DMS79 treated with DMSO at 0.1 percent for 48 hours (cell line): ENCODE data around the gene AP5B1.
"Not testable (repeated sequence)": the region's sequence is repeated elsewhere in the genome, so short reads cannot be mapped to it uniquely, and the experiment has no call there.

Experiments
- DNase-seq: peaks from one replicate; lab custom pipeline; 2025; lab: John Stamatoyannopoulos, UW

AP5B1 gene

DNA sequence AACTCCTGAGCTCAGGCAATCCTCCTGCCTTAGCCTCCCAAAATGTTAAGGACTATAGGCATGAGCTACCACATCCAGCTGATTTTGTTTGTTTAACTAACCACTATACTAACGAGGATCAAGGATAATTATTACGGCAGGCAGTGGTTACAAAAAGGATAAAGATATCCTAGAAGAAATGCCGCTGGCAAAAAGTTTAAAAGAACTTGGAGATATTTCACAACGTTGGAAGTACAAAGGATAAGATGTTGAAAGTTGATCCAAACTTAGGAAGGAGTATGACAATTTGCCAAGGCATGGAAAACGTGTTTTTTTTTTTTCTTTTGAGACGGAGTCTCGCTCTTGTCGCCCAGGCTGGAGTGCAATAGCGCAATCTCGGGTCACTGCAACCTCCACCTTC, 13.4 kb downstream of the AP5B1 start:
- DNase-seq = no peak

DNA sequence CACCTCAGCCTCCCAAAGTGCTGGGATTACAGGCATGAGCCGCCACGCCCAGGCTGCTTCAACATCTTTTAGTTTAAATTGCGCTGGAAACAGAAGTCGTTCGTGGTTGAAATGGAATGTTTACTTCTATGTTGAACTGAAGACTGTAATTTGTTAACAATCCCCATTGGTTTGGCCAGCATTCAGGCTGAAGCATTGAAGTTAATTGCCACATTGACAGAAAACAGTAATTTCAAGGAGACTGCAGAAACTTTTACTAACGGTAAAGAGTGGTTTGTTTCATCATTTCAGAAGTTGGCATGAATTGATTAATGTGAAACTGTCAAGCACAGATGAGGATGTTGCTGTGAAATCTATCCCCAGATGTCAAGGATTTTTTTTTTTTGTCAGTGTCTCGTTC, 14.2 kb downstream of the AP5B1 start:
- DNase-seq = no peak

DNA sequence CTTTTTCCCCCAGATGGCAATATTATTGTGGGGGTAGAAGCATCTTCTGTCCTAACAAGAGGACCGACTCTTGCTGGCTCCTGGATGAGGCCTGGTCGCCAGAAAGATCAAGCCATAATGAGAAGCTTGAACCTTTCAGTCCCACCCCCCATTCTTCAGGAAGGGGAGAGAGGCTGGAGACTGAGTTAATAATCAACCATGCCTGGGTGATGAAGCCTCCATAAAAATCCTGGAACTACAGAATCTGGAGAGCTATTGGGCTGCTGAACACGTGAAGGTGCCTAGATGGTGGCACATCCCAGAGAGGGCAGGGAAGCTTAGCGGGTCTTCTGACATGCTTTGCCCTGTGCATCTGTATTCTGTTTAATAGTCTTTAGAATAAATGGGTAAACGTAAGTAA, 16.3 kb downstream of the AP5B1 start:
- DNase-seq = no peak

DNA sequence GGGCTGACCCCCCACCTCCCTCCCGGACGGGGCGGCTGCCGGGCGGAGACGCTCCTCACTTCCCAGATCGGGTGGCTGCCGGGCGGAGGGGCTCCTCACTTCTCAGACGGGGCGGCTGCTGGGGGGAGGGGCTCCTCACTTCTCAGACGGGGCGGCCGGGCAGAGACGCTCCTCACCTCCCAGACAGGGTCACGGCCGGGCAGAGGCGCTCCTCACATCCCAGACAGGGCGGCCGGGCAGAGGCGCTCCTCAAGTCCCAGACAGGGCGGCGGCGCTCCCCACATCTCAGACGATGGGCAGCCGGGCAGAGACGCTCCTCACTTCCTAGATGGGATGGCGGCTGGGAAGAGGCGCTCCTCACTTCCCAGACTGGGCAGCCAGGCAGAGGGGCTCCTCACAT, 18.0 kb downstream of the AP5B1 start:
- not testable (repeated sequence) for DNase-seq

DNA sequence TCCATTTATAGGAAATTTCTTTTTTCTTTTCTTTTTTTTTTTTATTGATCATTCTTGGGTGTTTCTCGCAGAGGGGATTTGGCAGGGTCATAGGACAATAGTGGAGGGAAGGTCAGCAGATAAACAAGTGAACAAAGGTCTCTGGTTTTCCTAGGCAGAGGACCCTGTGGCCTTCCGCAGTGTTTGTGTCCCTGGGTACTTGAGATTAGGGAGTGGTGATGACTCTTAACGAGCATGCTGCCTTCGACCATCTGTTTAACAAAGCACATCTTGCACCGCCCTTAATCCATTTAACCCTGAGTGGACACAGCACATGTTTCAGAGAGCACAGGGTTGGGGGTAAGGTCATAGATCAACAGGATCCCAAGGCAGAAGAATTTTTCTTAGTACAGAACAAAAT, 18.6 kb downstream of the AP5B1 start:
- not testable (repeated sequence) for DNase-seq

DNA sequence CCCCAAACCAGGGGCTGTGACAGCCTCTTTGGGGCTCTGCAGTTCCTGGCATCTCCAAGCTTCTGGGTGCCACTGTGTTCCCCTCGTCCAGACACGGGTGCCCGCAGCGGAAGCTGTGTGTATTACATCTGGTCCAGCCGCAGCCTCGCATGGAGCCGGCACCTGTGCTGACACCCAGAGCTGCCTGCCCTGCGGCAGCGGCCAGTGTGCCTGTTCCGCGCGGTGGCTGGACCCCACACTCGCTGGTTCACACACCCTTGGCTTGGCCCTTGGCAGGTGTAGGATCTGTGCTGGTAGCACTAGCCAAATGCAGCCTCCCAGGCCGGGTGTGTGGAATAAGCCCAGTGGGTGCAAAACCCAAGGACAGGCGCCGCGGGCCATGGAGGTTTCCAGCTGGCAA, 35.7 kb downstream of the AP5B1 start:
- DNase-seq = no peak

DNA sequence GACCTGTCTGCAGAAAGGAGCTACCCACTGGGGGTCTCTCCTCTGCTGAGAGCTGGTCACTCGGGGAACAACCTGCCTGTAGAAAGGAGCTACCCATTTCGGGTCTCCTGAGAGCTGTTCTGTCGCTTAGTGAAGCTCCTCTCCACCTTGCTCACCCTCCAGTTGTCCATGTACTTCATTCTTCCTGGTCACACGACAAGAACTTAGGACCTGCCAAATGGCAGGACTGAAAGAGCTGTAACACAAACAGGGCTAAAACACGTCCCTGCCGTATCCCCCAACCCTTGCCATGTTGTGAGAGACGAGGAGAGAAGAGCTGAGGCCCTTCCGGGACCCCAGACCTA, 36.1 kb downstream of the AP5B1 start:
- no peak for DNase-seq

DNA sequence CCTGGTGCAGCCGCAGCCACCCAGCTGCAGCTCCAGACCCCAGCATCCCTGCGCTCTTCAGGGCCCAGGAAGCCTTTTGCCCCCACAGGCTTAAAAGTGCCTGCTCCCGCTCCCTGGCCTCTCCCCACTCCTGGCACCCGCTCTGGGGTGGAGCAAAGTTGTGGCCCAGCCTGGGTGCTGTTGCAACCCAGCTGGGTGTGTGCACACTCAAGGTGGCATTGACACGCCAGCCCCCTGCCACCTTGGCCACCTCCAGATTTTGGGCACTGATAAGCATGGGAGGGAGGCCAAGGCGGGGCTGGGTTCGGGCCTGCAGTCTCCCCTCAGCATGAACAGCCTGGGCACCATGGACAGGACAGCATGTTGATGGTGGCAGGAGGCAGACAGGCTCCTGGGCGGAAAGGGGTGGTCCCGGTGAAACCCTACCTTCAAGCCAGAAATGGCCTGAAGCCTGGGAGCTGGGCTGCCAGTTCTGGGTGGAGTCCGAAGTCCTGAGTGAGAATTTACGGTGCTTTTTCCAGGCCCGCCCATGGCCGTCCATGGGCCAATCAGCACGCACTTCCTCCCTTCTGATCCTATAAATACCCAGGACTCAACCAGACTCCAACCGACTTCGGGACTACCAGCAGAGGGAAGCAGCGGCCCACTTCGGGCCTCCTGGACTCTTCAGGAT, 36.6 kb downstream of the AP5B1 start:
- DNase-seq = no peak

DNA sequence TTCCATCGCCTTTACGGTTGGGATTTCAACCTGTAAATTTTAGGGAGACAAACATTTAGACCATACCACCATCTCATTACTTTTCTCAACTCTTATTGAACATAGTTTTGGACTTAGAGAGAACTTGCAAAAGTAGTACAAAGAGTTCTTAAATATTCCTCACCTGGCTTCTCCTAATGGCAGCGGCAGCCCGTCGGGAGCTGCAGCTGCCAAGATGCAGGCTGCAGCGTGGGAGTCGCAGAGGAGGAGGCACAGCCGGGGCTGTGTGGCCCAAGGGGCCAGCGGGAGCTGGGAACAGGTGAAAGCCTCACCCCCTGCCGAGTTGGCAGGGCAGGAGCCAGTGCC, 37.1 kb downstream of the AP5B1 start:
- no peak for DNase-seq

DNA sequence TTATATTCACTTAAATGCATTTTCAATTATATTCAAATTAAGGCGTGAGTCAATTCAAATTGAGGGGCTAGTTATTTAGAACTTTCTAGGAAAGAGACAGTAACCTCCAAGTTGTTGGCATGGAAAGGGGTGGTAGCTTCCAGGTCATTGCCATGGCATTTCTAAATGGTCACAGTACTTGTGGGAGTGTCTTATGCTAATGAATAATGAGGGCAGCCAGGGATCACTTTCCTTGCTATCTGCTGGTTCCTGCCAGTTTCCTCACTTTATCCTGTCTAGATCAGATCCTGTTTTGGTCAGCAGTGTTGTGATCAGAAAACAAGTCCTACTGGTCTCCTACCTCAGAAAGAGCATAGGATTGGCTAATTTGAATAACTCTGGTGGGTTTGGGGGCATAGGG, 38.4 kb downstream of the AP5B1 start:
- DNase-seq = no peak

DNA sequence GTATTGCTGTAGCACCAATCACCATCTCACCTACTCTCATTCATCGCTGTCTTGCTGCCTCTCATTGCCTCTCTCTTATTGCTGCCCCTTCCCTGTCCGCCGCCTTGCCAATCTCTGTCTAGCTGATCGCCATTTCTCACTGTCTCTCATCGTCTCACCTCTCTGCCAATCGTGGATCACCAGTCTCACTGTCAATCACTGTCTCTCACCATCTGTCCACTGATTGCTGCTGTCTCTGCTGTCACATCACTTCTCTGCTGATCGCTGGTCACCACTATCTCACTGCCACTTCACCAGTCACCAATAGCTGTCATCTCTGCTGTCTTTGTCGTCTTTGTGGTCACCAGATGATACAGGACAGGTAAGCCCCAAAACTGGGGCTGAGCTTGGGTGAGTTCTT, 39.6 kb downstream of the AP5B1 start:
- no peak for DNase-seq

DNA sequence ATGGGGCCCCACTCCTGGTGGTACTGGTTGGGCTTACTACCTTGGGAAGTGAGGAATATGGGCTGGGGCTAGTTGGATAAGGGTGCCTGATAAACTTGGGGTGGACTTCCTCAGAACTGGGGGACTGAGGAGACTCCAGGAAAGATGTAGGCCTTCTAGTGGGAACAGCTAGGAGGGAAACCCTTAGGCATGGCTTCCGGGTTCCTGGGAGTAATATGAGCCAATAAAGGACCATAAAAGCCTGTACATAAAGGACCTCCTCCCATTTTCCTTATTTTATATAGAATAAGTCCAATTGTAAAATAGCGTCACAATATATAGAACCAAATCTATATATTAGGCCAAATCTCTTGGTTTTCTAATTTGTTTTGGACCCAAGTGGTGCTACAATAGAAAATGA, 41.8 kb downstream of the AP5B1 start:
- no peak for DNase-seq

DNA sequence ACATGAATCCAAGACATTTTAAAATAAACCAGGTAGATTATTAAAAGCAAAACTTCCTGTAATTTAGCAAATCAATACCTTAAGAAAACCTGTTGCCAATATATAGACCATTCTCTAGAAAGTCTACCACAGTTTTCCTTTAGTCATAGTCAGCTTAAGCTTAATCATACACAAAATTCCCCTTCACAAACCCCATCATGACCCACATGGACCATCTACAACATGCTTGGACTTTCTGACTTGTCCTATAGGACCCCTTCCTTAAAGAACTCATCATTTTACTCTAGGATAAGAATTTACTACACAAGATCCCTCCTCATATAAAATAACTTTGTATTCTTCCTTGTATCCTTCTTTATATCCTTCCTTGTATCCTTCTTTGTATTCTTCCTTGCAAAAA, 44.0 kb downstream of the AP5B1 start:
- no peak for DNase-seq

DNA sequence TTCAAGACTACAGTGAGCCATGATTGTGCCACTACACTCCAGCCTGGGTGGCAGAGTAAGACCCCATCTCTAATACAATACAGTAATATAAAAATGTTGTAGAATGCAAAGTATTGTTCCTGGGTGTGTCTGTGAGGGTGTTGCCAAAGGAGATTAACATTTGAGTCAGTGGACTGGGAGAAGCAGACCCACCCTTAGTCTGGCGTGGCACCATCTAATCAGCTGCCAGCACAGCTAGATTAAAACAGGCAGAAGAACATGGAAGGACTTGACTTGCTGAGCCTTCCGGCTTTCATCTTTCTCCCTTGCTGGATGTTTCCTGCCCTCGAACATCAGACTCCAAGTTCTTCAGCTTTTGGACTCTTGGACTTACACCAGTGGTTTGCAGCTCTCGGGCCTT, 45.7 kb downstream of the AP5B1 start:
- DNase-seq = not testable (repeated sequence)

DNA sequence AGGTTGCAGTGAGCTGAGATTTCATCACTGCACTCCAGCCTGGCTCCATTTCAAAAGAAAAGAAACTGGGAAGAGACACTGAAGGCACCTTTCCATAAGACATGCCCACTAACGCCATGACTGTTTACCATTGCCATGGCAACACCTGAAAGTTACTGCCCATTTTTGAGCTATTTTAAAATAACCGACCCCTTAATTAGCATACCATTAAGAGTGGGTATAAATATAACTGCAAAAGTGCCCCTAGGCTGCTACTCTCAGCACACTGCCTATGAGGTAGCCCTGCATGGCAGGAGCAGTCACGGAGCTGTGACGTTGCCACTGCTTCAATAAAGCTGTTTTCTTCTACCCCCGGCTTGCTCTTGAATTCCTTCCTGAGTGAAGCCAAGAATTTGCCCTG, 50.3 kb downstream of the AP5B1 start:
- no peak for DNase-seq

DNA sequence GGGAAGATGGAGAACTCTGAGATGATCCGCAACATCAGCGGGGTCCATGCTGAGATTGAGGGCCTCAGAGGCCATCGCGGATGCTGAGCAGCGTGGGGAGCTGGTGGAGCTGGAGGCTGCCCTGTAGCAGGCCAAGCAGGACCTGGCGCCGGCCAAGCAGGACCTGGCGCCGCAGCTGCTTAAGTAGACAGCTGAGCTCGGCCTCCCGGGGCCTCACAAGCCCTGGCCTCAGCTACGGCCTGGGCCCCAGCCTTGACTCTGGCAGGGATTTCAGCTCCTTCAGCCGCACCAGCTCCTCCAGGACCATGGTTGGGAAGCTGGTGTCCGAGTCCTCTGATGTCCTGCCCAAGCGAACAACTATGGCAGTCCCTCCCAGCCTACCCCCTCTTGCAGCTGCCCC, 52.9 kb downstream of the AP5B1 start:
- no peak for DNase-seq

DNA sequence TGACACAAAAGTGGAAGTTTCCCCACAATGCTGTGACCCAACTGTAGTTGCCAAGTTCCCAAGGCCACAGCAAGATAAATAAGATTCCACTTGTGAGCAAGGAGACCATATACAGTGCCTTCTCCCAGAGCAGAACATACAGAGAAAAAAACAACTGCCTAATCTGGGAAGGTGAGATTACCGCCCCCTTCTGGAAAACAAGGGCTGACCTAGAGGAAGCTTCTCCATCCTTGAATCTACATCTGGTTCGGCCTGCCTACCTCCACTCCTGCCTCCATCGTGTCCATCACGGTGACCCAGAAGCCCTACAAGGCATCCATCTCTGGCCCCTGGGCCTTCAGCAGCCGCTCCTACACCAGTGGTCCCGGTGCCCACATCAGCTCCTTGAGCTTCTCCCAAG, 54.1 kb downstream of the AP5B1 start:
- DNase-seq = no peak
